GM06990 (cell line): ENCODE measurements around the gene S100A10.

Experiments
- DNase-seq: peaks from one replicate; pipeline ENCODE4 v3.0.0-alpha.2; 2011; ENCODE audit not compliant: insufficient read length; ENCODE audit errors: extremely low read depth
- H3K27me3 ChIP-seq: replicated peaks from 2 replicates; pipeline ENCODE4 v1.6.0; 2011; ENCODE audit warnings: low read length; ENCODE audit not compliant: control insufficient read depth, insufficient read depth
- H3K36me3 ChIP-seq: 2 replicates; pipeline ENCODE4 v1.5.1; 2011; ENCODE audit warnings: low read length; ENCODE audit not compliant: control insufficient read depth, insufficient read depth
- H3K4me3 ChIP-seq: replicated peaks from 2 replicates; pipeline ENCODE4 v1.5.1; 2011; ENCODE audit warnings: low read depth, mild to moderate bottlenecking, control low read depth, low read length
- TF ChIP-seq, protein P1 (sequence below): IDR thresholded peaks from 2 replicates; pipeline ENCODE4 v1.5.1; 2011; ENCODE audit warnings: low read length, control low read depth, mild to moderate bottlenecking, inconsistent platforms; ENCODE audit not compliant: insufficient read depth, poor library complexity, severe bottlenecking

The S100A10 gene, protein sequence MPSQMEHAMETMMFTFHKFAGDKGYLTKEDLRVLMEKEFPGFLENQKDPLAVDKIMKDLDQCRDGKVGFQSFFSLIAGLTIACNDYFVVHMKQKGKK

DNA sequence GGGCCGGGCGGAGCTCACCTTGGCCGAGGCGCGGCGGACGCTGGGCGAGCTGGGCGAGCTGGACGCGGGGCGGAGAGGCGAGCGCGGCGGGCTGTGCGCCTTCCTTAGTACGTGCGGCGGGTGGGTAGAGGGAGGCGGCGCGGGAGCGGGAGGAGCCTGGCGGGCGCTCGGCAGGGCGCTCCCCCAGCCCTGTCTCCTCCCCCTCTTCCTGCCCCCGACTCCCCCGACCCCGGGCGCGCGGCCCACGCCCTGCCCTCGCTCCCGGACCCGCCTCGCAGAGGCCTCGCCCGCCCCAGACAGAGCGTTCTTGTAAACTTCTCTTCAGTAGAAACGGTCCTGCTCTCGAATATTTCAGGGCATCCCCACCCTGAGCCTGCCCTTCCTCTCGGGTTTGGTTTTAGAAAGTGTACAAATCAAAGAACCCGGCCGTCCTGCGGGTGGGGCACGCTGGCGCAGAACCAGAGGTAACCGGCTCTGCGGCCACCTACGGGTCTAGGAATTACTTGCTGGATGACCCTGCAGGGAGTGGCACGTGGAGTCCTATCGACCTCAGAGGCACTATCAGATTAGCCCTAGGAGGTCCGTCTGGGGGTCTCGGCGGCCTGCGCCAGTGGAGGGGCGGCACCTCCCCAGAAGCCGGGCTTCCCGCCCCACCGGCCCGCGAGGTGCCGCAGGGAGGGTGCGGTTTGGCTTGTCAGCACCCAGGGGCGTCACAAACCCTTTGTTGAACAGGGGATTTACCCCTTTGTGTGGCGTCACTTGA is at the start of gene S100A10:
Gene S100A10, minus strand, starts transcription at position 126 of the 763 bp plus-strand sequence. CDS start 7,629 bp downstream, outside the sequence.
- TF ChIP-seq, protein P1, sequence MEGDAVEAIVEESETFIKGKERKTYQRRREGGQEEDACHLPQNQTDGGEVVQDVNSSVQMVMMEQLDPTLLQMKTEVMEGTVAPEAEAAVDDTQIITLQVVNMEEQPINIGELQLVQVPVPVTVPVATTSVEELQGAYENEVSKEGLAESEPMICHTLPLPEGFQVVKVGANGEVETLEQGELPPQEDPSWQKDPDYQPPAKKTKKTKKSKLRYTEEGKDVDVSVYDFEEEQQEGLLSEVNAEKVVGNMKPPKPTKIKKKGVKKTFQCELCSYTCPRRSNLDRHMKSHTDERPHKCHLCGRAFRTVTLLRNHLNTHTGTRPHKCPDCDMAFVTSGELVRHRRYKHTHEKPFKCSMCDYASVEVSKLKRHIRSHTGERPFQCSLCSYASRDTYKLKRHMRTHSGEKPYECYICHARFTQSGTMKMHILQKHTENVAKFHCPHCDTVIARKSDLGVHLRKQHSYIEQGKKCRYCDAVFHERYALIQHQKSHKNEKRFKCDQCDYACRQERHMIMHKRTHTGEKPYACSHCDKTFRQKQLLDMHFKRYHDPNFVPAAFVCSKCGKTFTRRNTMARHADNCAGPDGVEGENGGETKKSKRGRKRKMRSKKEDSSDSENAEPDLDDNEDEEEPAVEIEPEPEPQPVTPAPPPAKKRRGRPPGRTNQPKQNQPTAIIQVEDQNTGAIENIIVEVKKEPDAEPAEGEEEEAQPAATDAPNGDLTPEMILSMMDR, result no peak
- DNase-seq, result peak; percentile 38
- peaks cover 7% of the 10 kb centered on the region for H3K27me3 ChIP-seq
- no peaks in the 10 kb centered on the region for H3K36me3 ChIP-seq
- peak within 1 kb of the TSS; percentile 28 for H3K4me3 ChIP-seq

DNA sequence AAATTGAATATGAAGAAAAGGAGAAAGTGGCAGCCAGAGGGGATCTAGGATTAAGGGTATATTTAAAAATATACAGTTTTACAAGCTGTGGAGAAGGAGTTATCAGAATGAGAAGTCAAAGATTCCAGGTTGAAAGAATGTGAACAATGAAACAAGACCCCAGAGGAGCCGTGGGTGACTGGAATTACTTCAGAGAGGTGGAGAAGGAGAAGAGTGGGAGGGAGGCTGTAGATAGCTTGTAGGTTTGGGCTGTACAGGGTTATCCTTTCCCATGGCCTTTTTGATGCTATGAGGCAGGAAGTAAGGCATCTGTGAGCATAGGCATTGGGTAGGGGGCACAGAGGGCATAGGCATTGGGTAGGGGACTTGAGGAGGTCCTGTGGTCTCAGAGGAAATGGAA is 48.4 kb upstream of the S100A10 start:
- Histone ChIP-seq H3K27me3 (no peaks in the 10 kb centered on the region; the same call in 1 of the 2 replicates), H3K36me3 (no peaks in the 10 kb centered on the region), H3K4me3 (no peak overlapping the region)
- no peak for DNase-seq
- TF ChIP-seq, protein P1, result no peak

DNA sequence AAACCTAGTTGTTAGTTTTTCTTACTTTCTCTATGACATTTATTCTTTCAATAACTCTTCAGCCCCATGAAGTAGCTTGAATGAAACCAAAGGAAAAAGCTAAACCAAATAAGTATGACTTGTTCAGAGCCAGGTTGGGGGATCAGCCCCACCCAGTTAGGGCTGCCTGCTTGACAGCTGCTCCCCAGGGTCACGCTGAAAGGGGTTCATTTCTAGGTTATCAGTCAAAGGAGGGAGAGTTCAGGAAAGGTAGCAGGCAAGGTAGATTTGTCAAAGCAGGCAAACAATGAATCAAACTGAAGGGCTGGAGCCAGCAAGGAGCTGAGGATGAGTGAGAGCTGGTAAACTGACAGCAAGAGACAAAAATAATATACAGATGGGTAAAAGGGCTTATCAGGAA is 46.2 kb upstream of the S100A10 start:
- DNase-seq, result no peak
- Histone ChIP-seq H3K27me3 (no peaks in the 10 kb centered on the region; the same call in 1 of the 2 replicates), H3K36me3 (no peaks in the 10 kb centered on the region), H3K4me3 (no peak overlapping the region)
- TF ChIP-seq, protein P1, result no peak

DNA sequence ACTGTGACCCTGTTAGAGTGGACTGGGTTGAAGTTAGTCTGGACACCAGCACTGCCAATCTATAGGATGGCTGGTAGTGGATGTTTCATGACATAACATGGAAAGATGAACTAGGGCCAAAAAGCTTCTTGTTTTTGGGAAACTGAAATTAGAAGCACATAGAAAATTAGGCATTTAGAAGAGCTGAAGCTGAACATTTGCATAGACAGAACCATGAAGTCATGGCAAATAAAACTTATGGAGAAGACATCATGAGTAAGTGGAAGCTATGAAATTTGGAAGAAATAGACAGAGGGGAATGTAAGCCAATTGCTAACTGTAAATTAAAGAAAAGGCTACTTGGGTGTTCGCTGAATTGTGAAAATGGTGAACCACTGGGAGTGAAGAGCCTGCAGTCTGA is 45.8 kb upstream of the S100A10 start:
- Histone ChIP-seq H3K36me3 (no peaks in the 10 kb centered on the region), H3K27me3 (no peaks in the 10 kb centered on the region; the same call in 1 of the 2 replicates), H3K4me3 (no peak overlapping the region)
- DNase-seq, result no peak
- TF ChIP-seq, protein P1, result no peak

DNA sequence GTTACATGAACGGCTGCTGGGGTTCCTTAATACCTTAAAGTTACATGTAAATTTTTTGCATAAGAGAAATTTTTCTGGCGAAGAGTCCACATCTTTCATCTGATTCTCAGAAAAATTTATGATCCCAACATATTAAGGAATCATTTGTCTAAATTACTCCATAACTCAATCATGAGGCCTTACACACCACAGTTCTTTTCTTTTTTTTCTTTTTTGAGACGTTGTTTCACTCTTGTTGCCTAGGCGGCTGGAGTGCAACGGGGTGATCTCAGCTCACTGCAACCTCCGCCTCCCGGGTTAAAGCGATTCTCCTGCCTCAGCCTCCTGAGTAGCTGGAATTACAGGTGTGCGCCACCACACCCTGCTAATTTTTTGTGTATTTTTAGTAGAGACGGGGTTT is 45.2 kb upstream of the S100A10 start:
- no peaks in the 10 kb centered on the region for H3K36me3 ChIP-seq
- TF ChIP-seq, protein P1, result no peak
- DNase-seq, result no peak
- no peaks in the 10 kb centered on the region; the same call in 1 of the 2 replicates for H3K27me3 ChIP-seq
- no peak overlapping the region for H3K4me3 ChIP-seq
